Measurements from ENCODE around the gene ZMYND8. TPM values are rescaled to one million over a fixed set of nuclear protein-coding genes. Genes with fewer than 3 reads are reported as not detected.

The ZMYND8 gene
- total RNA-seq, 1 experiment from 2014 or later, result 11.6 TPM

DNA sequence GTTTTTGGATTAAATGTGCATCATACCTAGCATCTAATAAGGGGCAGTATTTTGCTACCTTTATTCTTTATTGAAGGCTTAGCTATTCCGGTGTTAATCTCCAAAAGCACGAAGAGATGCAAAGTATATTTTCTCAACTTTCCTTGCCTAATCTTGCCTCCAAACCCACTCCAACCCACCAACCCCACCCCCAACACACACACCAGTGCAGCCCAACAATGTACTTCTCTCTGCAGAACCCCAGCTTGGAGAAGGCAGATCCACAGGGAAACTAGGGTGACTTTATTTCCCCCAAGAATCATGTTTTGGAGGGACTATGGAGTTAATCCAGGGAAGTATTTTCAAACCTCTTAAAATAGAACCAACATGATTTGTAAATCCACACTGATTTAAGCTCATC is 73.6 kb downstream of the ZMYND8 start:
- Histone ChIP-seq H3F3A (ENCODE audit: low read length, unreplicated experiment) (no peaks in the 10 kb centered on the region), H4K20me1 (ENCODE audit: low read length) (no peaks in the 10 kb centered on the region), H3K4me2 (ENCODE audit: low read length) (no peak overlapping the region), H3K27me3 (ENCODE audit: low read length) (no peaks in the 10 kb centered on the region), H3K27ac (ENCODE audit: low read length) (no peak overlapping the region), H3K79me2 (ENCODE audit: low read length) (no peaks in the 10 kb centered on the region), H3K9me3 (ENCODE audit: low read length) (no peaks in the 10 kb centered on the region), H3K9ac (ENCODE audit: low read length) (no peak overlapping the region), H3K4me1 (ENCODE audit: insufficient read depth, low read length) (peaks cover 6% of the 10 kb centered on the region; the same call in 1 of the 2 replicates), H2AFZ (ENCODE audit: low read length) (no peak overlapping the region), H3K9me2 (replicated peaks; ENCODE audit: low read length) (no peaks in the 10 kb centered on the region), H3K4me3 (ENCODE audit: low read length) (no peak overlapping the region), H3K36me3 (ENCODE audit: low read depth, low read length) (peaks cover 8% of the 10 kb centered on the region)
- TF ChIP-seq EZH2 (IDR thresholded peaks at IDR 0.05; ENCODE audit: low read length, unreplicated experiment) (no peak), EZH2phosphoT487 (IDR thresholded peaks at IDR 0.05; ENCODE audit: borderline replicate concordance, low read length) (no peak)
- TF ChIP-seq, protein P1, sequence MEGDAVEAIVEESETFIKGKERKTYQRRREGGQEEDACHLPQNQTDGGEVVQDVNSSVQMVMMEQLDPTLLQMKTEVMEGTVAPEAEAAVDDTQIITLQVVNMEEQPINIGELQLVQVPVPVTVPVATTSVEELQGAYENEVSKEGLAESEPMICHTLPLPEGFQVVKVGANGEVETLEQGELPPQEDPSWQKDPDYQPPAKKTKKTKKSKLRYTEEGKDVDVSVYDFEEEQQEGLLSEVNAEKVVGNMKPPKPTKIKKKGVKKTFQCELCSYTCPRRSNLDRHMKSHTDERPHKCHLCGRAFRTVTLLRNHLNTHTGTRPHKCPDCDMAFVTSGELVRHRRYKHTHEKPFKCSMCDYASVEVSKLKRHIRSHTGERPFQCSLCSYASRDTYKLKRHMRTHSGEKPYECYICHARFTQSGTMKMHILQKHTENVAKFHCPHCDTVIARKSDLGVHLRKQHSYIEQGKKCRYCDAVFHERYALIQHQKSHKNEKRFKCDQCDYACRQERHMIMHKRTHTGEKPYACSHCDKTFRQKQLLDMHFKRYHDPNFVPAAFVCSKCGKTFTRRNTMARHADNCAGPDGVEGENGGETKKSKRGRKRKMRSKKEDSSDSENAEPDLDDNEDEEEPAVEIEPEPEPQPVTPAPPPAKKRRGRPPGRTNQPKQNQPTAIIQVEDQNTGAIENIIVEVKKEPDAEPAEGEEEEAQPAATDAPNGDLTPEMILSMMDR (conservative IDR thresholded peaks at IDR 0.05; ENCODE audit: low read depth, low read length), result no peak
- ATAC-seq, result no peak
- no TSS peak for BruUV-seq (replicated peaks)
- intact Hi-C loops (cut with micrococcal nuclease), result no loop called here
- no peak for DNase-seq
- CTCF ChIA-PET, result interaction anchor here (0.9 to 1.6 kb wide), 2 partner anchors 8 to 101 kb away, joined by 3 to 4 read pairs; no protein-coding TSS in a partner anchor
- POLR2A ChIA-PET (ENCODE audit: unreplicated experiment), result no interaction called here

DNA sequence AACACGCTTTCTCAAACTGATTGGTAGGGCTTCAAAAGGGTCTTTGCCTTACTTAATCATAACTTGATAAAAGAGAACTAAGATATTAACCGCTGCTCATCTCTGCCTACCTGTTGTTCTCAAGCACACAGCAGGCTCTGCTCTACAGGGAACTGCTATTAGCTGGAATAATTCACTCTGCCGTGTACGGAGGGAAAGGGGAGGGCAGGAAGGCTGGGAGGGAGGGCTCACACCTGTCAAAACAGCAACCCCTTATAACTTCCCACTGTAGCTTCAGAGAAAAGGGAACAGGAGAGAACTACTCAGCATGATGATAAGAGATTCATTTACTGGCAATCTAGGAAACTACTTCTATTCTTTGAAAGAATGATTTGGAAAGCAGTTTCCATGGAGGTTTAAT is 75.1 kb downstream of the ZMYND8 start:
- Histone ChIP-seq H3K27me3 (ENCODE audit: low read length) (no peaks in the 10 kb centered on the region), H3F3A (ENCODE audit: low read length, unreplicated experiment) (no peaks in the 10 kb centered on the region), H3K9me2 (replicated peaks; ENCODE audit: low read length) (no peaks in the 10 kb centered on the region), H3K4me1 (ENCODE audit: insufficient read depth, low read length) (peaks cover 6% of the 10 kb centered on the region; the same call in 1 of the 2 replicates), H3K4me2 (ENCODE audit: low read length) (no peak overlapping the region), H3K9ac (ENCODE audit: low read length) (no peak overlapping the region), H3K79me2 (ENCODE audit: low read length) (no peaks in the 10 kb centered on the region), H3K36me3 (ENCODE audit: low read depth, low read length) (peaks cover 12% of the 10 kb centered on the region), H3K9me3 (ENCODE audit: low read length) (no peaks in the 10 kb centered on the region), H3K4me3 (ENCODE audit: low read length) (no peak overlapping the region), H4K20me1 (ENCODE audit: low read length) (no peaks in the 10 kb centered on the region), H3K27ac (ENCODE audit: low read length) (no peak overlapping the region), H2AFZ (ENCODE audit: low read length) (no peak overlapping the region)
- no peak for DNase-seq
- CTCF ChIA-PET, result no interaction called here
- BruUV-seq (replicated peaks), result no TSS peak
- TF ChIP-seq, protein P1 (conservative IDR thresholded peaks at IDR 0.05; ENCODE audit: low read depth, low read length), result no peak
- no peak for TF ChIP-seq EZH2phosphoT487 (IDR thresholded peaks at IDR 0.05; ENCODE audit: borderline replicate concordance, low read length)
- TF ChIP-seq EZH2 (IDR thresholded peaks at IDR 0.05; ENCODE audit: low read length, unreplicated experiment), result no peak
- intact Hi-C loops (cut with micrococcal nuclease), result no loop called here
- POLR2A ChIA-PET (ENCODE audit: unreplicated experiment), result no interaction called here
- ATAC-seq, result no peak

DNA sequence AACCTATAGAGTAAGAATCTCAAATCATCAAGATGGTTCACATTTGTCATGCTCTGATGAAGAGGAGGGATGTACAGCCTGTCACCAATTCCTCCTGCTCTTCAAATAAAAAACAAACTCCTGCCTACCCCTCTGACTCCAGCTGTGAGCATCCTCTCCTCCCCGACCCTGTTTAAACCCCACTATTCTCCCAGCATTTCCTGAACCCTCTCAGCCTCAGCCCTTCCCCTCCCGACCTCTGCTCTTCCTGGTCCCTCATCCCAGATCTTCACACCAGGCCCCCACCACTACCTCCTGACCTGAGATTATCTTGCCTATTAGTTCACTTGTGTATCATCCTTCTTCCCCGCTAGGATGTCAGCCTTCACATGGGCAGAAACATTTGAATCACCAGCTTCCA is 75.8 kb downstream of the ZMYND8 start:
- ATAC-seq (no peak), DNase-seq (no peak)
- Histone ChIP-seq H3K4me2 (ENCODE audit: low read length) (no peak overlapping the region), H3K9me3 (ENCODE audit: low read length) (no peaks in the 10 kb centered on the region), H3K4me3 (ENCODE audit: low read length) (no peak overlapping the region), H3K27me3 (ENCODE audit: low read length) (no peaks in the 10 kb centered on the region), H4K20me1 (ENCODE audit: low read length) (no peaks in the 10 kb centered on the region), H3K27ac (ENCODE audit: low read length) (no peak overlapping the region), H3K9ac (ENCODE audit: low read length) (no peak overlapping the region), H3K36me3 (ENCODE audit: low read depth, low read length) (peaks cover 17% of the 10 kb centered on the region), H3F3A (ENCODE audit: low read length, unreplicated experiment) (no peaks in the 10 kb centered on the region), H2AFZ (ENCODE audit: low read length) (no peak overlapping the region), H3K79me2 (ENCODE audit: low read length) (no peaks in the 10 kb centered on the region), H3K9me2 (replicated peaks; ENCODE audit: low read length) (no peaks in the 10 kb centered on the region), H3K4me1 (ENCODE audit: insufficient read depth, low read length) (peaks cover 10% of the 10 kb centered on the region)
- BruUV-seq (replicated peaks), result no TSS peak
- TF ChIP-seq EZH2 (IDR thresholded peaks at IDR 0.05; ENCODE audit: low read length, unreplicated experiment), result no peak
- intact Hi-C loops (cut with micrococcal nuclease), result no loop called here
- ChIA-PET CTCF (interaction anchor here (0.6 kb wide), 1 partner anchor 153 kb away, joined by 3 read pairs; no protein-coding TSS in a partner anchor), POLR2A (ENCODE audit: unreplicated experiment) (no interaction called here)
